Measurements from ENCODE around the gene ATOH8.
A peak's percentile ranks its signal among the peaks of the same experiment; 100 is the strongest.
"Not testable (repeated sequence)": the region's sequence is repeated elsewhere in the genome, so short reads cannot be mapped to it uniquely, and the experiment has no call there.

ATOH8 gene, protein sequence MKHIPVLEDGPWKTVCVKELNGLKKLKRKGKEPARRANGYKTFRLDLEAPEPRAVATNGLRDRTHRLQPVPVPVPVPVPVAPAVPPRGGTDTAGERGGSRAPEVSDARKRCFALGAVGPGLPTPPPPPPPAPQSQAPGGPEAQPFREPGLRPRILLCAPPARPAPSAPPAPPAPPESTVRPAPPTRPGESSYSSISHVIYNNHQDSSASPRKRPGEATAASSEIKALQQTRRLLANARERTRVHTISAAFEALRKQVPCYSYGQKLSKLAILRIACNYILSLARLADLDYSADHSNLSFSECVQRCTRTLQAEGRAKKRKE

DNA sequence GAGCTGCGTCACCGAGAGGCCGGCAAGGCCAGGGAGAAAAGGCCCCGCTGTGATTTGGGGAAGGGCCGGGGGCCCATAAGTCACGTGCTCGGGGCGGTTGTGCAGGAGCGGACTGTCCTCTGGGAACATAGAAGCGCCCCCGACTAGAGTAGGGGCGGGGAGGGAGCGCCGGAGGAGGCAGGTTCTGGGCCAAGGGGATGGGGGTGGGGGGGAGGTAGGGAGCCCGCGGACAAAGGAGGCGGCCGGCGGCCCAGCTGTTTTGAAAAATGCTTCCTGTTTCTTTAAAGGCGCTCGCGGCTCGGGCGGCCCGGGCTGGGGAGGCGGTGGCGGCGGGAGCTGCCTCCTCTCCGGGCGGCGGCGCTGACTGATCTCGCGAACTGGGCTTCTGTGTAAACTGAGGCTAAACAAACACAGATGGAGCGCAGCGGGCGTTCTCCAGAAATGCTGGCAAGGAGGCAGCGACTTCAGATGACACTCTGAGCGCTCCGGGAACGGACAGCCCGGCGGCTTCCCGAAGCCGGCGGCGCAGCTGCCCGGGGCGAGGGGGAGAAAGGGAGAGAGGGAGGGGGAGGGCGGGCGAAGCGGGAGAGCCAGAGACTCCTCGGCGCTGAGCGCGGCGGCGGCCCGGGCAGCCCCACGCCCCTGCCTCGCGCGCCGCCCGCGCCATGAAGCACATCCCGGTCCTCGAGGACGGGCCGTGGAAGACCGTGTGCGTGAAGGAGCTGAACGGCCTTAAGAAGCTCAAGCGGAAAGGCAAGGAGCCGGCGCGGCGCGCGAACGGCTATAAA, at the start of gene ATOH8:
Gene ATOH8 (plus strand): TSS at position 467 of the 788 bp plus-strand sequence. CDS start 199 bp downstream, at position 666.
- no peak within 1 kb of the TSS for H3K27ac ChIP-seq
- DNase-seq (ENCODE audit: low read depth, low spot score) = no peak

GRCh38 chr2:85704038-85704437, 49.8 kb upstream of the ATOH8 start:
- no peak overlapping the region for H3K27ac ChIP-seq
- no peak for DNase-seq (ENCODE audit: low read depth, low spot score)

GRCh38 chr2:85704800-85705679, 48.8 kb upstream of the ATOH8 start:
- DNase-seq (ENCODE audit: low read depth, low spot score) = no peak
- H3K27ac ChIP-seq = peak overlapping the region; percentile 65

DNA sequence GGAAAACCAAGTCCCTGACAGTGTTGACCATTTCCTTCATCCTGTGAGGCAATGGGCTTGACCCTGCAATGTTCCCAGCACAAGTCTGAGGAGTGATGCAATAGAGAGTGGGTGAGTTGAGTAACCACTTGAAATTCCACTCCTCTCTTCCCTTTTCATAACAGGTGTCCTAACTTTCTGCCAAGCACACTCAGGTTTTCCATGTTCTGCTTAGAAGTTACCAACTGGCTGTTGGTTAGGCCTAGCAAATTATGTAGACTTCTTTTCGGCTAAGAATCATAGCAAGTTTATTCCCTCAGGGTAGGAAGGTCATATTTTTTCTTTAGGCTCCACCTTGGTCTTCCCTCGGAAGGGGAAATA, 48.1 kb upstream of the ATOH8 start:
- peak; percentile 76 for DNase-seq (ENCODE audit: low read depth, low spot score)
- H3K27ac ChIP-seq = peak overlapping the region; percentile 65

- H3K27ac ChIP-seq = peak overlapping the region; percentile 65
- DNase-seq (ENCODE audit: low read depth, low spot score) = no peak
Measured at GRCh38 chr2:85706063-85706462, 47.7 kb upstream of the ATOH8 start.

DNA sequence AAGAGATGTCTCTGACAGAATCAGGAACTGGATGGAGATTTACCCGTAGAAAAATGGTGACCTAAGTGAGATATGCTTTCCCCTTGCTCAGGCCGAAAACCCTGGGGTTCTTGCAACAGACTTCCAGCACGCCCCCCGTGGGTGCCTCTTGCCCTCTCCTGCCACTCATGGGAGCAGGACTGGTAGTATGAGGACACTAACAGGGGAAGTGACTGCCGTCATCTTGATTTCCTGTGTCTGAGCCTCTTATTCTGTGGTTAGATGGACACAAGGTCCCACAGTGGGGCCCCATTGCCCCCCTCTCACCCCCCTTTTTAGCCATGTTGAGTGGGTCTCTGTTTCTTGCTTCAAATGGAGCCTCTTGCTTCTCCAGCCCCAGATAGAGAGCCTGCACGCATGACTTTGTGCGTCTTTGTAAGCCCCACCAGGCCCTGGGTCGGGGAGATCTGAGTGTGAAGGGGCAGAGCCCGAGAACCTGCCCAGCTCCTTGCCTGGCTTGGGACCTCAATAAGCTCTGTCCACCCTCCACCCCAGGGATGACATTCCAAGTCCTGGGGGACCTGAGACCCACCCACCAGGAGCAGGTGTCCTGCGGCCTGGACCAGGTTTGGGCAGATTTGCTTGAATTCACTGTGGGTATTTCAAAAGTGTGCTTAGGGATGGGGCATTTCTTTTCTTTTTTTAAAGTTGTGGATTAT, 47.0 kb upstream of the ATOH8 start:
- no peak overlapping the region for H3K27ac ChIP-seq
- DNase-seq (ENCODE audit: low read depth, low spot score) = no peak

DNA sequence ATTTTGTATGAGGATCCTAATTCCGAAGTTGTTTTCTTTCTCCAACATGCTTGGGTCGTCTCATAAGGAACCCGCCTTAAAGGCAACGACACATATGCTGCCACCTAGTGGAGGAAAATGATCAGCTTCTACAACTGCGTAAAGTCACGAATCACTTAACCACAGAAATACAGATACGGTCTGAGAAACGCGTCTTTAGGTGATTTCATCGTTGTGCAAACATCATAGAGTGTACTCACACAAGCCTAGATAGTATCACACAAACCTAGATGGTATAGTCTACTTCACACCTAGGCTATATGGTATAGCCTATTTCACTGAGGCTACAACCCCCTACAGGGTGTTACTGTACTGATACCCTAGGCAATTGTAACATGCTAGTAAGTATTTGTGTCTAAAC, 46.5 kb upstream of the ATOH8 start:
- no peak overlapping the region for H3K27ac ChIP-seq
- peak; percentile 86 for DNase-seq (ENCODE audit: low read depth, low spot score)

GRCh38 chr2:85708641-85709040, 45.1 kb upstream of the ATOH8 start:
- no peak for DNase-seq (ENCODE audit: low read depth, low spot score)
- H3K27ac ChIP-seq = no peak overlapping the region

DNA sequence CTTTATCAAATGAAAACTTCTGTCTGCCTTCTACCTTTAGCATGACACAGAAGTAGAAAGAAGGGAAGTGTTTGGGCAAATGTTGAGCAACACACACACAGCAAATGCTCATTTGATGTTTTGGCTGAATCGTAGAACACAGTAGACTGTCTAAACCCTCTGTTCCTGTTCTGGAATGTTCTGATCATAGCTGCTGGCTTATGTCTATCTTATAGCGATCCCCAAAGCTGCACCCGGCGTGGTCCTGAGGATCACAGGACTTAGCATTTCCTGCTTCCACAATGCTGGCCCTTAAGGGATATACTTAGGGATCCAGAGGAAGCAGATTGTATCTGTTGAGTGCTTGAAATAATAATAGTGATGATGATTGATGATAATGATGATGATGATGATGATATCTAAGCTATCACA, 44.4 kb upstream of the ATOH8 start:
- DNase-seq (ENCODE audit: low read depth, low spot score) = no peak
- H3K27ac ChIP-seq = no peak overlapping the region

DNA sequence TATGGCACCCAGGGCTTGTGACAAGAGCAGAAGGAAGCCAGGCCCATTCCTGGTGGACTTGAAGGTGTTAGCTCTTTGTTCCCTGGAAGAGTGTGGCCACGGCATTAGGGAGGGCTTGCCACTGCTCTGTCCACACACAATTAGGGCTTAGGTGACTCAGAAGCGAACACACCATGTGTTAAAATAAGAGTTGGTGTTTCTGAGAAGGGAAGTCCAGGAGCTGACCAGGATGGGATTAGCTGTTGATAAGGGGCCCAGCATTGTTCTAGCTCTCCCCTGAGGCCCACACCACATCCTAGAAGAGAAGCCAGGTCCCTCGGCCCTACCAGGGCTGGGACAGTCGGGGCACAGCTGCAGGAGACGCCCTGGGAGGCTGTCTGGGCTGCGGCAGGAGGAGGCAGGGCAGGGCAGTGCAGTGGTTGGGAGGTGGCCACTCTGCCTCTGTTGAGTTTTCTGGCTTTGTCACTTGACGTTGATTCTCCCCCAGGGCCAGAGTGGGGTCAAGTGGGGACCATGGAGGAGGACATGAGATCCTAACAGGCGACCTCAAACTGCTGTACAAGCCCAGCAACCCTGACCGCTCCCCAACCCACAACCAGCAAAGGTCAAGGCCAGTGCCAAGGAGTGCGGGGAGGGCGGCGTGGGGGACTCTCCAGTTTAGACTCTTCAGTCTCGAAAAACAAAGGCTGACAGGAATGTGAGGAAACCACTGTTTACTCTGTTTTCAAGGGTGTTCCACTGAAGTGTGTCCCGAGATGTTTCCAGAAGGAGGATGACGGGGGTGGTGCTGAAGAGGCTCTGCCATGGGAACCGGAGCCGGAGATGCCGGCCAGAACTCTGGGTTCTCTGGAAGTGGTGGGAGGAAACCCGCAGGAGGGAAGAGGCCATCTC, 42.9 kb upstream of the ATOH8 start:
- DNase-seq (ENCODE audit: low read depth, low spot score) = no peak
- H3K27ac ChIP-seq = no peak overlapping the region

DNA sequence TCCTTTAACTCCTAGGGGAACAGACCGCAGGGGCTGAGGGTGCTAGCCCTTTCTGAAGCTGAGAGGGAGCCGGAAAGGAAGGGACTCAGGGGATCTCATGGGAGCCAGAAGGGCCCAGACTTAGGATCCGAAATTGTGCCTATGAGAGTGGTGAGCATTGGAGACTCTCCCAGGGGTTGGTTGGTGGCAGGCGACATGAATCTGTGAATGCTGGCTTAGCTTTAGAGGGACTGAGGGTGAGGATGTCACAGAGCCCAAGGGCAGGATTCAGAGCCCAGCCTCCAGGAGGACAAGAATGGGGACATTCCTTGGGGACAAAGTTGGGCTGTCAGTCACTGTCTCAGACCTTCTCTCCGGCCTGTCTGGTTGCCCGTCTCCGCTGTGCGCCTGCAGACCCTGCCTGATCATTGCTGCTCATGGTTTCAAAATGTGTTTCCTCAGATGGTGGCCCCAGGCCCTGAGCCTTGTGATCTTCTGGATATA, 42.2 kb upstream of the ATOH8 start:
- no peak for DNase-seq (ENCODE audit: low read depth, low spot score)
- no peak overlapping the region for H3K27ac ChIP-seq

GRCh38 chr2:85712336-85712735, 41.5 kb upstream of the ATOH8 start:
- no peak for DNase-seq (ENCODE audit: low read depth, low spot score)
- no peak overlapping the region for H3K27ac ChIP-seq

DNA sequence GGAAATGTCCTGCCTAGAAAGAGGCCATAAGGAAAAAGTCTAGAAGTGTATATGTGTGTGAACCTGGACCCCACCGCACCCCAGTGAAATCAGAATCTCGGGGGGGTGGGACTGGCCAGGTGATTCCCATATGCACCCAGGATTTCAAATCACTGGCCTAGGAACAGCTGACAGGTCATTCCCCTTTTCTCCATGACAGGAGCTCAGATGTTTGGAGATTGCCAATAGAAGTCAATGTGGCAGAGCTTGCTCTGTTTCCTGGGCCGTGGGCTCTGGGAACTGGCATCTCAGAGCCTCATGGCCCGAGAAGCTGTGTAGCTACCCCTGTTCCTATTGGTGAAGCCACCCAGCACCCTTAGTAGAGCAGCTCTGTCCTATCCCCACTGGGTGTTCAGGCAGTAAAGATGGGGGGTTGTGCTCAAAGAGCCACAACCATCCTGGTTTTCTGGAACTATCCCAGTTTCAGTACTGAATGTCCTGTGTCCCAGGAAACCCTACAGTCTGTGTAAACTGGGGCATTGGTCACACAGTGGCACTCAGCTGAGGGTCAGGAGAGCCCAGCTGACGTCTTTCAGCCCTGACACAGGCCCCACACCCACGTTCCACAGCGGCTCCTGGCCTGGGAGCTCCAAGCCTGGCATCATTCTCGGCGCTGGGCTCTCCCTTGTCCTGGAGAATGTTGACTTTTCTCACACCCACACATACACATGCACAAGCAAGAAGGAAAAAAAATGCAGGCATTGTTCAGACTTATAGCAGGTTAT, 40.8 kb upstream of the ATOH8 start:
- no peak overlapping the region for H3K27ac ChIP-seq
- peak; percentile 68 for DNase-seq (ENCODE audit: low read depth, low spot score)

GRCh38 chr2:85713836-85714235, 40.0 kb upstream of the ATOH8 start:
- DNase-seq (ENCODE audit: low read depth, low spot score) = no peak
- no peak overlapping the region for H3K27ac ChIP-seq

GRCh38 chr2:85714421-85714820, 39.4 kb upstream of the ATOH8 start:
- H3K27ac ChIP-seq; DNase-seq (ENCODE audit: low read depth, low spot score): not testable (repeated sequence)

DNA sequence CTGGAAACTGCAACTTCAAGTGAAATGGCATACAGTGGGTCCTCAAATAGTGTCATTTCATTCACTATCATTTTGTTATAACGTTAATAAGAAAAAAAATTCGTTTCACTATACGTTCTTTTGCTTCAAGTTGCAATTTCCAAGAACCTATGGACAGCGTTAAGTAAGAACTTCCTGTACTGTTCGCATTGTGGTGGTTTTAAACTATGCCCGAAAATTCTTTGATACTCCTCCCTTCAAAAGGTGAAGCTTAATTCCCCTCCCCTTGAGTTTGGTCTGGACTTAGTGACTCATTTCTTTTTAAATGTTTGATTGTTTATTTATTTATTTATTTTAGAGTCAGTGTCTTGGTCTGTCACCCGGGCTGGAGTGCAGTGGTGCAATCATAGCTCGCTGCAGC, 39.0 kb upstream of the ATOH8 start:
- DNase-seq (ENCODE audit: low read depth, low spot score) = no peak
- no peak overlapping the region for H3K27ac ChIP-seq

- H3K27ac ChIP-seq = no peak overlapping the region
- DNase-seq (ENCODE audit: low read depth, low spot score) = no peak
Measured at GRCh38 chr2:85716346-85716914, 37.4 kb upstream of the ATOH8 start.

All from epithelial cell of prostate (primary cell).